ENCODE data around the gene C1orf87.

DNA sequence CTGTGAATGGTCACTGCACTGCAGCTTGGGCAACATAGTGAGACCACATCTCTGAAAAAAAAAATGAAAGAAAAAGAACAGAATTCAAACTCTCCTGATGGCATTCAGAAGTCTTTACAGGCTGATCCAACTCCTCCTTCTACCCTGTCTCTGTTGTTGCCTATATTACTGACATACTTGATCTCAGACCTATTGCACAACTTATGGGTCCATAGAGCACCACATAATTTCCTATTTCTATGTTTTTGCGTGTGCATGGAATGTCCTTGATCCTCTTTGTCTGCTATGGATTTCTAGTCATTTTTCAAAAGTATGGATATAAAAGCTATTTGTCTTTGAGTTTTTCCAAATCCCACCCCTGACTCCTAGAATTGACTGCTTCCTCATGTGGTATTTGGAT is 124.6 kb downstream of the C1orf87 start:
- TF ChIP-seq, protein P1, sequence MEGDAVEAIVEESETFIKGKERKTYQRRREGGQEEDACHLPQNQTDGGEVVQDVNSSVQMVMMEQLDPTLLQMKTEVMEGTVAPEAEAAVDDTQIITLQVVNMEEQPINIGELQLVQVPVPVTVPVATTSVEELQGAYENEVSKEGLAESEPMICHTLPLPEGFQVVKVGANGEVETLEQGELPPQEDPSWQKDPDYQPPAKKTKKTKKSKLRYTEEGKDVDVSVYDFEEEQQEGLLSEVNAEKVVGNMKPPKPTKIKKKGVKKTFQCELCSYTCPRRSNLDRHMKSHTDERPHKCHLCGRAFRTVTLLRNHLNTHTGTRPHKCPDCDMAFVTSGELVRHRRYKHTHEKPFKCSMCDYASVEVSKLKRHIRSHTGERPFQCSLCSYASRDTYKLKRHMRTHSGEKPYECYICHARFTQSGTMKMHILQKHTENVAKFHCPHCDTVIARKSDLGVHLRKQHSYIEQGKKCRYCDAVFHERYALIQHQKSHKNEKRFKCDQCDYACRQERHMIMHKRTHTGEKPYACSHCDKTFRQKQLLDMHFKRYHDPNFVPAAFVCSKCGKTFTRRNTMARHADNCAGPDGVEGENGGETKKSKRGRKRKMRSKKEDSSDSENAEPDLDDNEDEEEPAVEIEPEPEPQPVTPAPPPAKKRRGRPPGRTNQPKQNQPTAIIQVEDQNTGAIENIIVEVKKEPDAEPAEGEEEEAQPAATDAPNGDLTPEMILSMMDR (IDR thresholded peaks at IDR 0.05; ENCODE audit: low read depth, low read length, missing input control) = no peak
- TF ChIP-seq TAF1 (conservative IDR thresholded peaks at IDR 0.05) = no peak
- no peak for TF ChIP-seq RAD21 (IDR thresholded peaks at IDR 0.05)
- TF ChIP-seq, protein P2, sequence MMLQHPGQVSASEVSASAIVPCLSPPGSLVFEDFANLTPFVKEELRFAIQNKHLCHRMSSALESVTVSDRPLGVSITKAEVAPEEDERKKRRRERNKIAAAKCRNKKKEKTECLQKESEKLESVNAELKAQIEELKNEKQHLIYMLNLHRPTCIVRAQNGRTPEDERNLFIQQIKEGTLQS (IDR thresholded peaks at IDR 0.05) = no peak
